Measurements from ENCODE around the gene TPK1.
"Not testable (repeated sequence)": the region's sequence is repeated elsewhere in the genome, so short reads cannot be mapped to it uniquely, and the experiment has no call there.

The TPK1 gene

DNA sequence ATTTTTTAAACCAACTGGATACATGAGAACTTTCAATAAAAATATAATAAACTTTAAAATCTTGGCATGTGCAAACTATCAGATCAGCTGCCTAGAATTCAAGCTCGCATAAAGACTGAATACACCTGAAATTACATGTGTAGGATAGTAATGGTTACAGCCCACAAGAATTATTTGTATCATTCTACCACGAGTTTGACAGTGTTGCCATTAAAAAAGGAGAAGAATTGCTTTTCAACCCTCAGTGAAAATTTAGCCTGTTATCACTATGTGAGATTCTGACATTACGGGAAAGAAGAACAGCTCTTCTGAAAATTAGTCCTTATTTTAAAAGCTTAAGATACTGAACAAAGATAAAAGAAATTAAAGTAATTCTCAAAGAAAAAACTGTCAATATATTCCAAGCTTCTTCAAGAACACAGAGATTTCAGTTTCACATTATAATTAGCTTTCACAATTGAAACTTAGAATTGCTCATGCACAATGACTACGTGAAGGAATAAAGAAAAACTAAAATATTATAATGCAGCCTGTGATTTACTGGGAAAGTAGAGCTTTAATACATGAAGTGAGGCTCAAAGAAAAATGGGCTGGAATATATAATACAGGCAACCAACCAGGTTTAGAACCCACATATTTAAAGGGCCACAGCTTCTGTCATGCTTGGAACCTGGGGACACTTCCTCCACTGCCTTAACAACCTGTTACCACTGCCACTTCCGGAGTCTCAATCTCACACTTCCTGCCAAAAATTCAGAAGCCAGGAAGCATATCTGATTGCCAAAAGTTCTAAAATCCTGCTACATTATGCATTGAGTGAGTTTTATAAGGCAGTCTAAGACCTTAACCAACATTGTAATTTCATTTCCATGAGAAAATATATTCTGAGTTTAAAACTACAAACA, 23.2 kb downstream of the TPK1 start:
- TF ChIP-seq ZNF274 (IDR thresholded peaks at IDR 0.05; ENCODE audit: low read depth, low read length) = no peak
- peak overlapping the region; percentile 28; the same call in 1 of the 2 replicates for H3K4me3 ChIP-seq (ENCODE audit: low read length)

DNA sequence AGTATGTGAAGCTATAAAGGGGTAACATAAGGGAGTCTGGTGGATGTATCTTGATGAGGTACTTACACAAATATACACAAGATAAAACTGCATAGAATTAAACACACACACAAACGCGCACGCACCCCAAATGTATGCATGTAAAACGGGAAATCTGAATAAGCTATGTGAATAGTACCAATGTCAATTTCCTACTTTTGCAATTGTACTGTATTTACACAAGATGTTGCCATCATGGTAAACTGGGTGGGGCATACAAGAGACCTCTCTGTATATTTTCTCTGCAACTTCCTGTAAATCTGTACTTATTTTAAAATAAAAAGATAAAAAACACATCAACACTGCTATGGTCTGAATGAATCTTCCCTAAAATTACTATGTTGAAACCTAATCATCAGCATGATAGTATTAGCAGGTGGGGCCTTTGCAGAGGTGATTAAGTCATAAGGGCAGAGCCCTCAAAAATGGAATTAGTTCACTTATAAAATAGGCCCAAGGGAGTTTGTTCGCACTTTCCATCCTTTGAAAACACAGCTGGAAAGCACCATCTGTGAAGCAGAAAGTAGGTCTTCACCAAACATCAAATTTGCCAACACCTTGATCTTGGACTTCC, 30.1 kb downstream of the TPK1 start:
- no peak for TF ChIP-seq ZNF274 (IDR thresholded peaks at IDR 0.05; ENCODE audit: low read depth, low read length)

DNA sequence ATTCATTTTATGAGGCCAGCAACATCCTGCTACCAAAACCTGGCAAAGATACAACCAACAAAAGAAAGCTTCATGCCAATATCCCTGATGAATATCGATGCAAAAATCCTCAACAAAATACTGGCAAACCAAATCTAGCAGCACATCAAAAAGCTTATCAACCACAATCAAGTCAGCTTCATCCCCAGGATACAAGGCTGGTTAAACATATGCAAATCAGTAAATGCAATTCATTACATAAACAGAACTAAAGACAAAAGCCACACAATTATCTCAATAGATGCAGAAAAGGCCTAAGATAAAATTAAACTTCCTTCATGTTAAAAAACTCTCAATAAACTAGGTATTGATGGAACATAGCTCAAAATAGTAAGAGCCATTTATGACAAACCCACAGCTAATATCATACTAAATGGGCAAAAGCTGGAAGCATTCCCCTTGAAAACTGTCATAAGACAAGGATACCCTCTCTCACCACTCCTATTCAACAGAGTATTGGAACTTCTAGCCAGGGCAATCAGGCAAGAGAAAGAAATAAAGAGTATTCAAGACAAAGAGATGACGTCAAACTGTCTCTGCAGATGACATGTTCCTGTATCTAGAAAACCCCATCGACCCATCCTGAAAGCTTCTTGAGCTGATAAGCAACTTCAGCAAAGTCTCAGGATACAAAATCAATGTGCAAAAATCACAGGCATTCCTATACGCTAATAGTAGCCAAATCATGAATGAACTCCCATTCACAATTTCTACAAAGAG, 35.0 kb downstream of the TPK1 start:
- not testable (repeated sequence) for H3K4me3 ChIP-seq (ENCODE audit: low read length)

More for the DNA sequence above, 30.1 kb downstream of the TPK1 start:
- no peak overlapping the region for H3K4me3 ChIP-seq (ENCODE audit: low read length)

DNA sequence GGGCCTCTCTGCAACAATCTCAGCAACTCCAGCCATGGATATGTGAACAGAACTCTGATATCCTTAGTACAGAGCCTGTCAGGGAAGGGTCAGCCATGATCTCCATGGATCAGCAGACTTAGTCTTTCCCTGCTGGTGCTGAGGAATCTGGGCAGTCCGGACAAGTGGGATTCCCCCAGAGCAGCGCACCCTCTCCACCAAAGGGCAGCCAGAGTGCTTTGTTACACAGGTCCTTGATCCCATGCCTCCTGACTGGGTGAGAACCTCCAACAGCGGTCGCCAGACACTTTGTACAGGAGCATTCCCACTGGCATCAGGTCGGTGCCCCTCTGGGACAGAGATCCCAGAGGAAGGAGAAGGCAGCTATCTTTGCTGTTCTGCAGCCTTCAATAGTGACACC, 38.9 kb downstream of the TPK1 start:
- H3K4me3 ChIP-seq (ENCODE audit: low read length) = no peak overlapping the region
- no peak for TF ChIP-seq ZNF274 (IDR thresholded peaks at IDR 0.05; ENCODE audit: low read depth, low read length)

DNA sequence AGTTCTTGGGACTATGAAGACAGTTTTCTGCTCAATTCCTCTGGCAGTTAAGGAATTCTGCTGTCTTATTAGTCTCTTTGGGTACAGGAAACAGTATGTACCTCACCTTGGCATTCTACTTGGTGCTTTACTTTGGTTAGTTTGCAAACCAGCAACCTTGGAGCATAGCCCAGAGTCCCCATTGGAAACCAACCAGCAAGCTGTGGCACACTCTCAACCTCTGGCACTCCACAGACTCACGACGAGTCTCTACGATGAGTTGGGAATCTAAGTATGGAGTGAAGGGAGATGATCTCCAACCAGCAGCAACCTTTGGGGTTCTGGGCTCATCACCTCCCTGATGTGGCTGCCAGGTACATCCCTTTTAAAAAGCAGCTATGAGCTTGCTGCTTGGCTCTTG, 43.8 kb downstream of the TPK1 start:
- no peak for TF ChIP-seq ZNF274 (IDR thresholded peaks at IDR 0.05; ENCODE audit: low read depth, low read length)
- no peak overlapping the region for H3K4me3 ChIP-seq (ENCODE audit: low read length)

DNA sequence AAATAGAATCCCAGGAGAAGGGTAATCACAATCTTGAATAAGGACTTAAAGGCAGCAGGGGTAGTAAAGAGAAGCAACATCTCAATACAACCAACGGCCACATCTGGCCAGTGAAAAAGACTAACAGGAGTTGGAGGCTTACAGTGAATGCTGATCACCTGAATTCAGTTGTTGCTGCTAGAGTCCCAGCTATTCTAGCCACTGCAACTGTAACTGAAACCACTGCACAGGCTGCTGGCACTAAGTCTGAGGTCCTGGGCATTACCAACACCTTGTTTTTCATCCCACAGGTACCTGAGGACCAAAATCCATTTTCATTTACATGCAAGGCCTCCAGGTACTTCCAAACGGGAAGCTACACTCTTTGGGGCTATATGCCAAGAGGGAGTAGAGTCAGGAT, 44.4 kb downstream of the TPK1 start:
- TF ChIP-seq ZNF274 (IDR thresholded peaks at IDR 0.05; ENCODE audit: low read depth, low read length) = no peak
- no peak overlapping the region for H3K4me3 ChIP-seq (ENCODE audit: low read length)

DNA sequence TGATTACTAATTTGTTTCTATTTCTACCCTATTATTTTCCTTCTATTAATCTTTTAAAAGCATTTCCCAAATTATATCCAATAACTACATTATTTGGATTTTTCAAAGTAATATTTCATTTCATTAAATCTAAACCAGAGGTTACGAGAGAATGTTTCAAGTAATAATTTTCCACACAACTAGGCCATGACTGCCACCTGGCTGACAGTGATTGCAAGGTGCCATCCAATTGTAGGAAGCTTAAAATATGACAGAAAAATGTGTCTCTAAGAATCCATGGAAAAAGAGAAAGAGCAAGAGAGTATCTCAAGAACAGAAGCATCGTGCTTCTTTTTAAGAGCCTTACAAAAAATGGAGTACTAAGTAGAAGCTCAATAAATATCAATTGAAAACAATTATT, 48.7 kb downstream of the TPK1 start:
- H3K4me3 ChIP-seq (ENCODE audit: low read length) = no peak overlapping the region
- no peak for TF ChIP-seq ZNF274 (IDR thresholded peaks at IDR 0.05; ENCODE audit: low read depth, low read length)

DNA sequence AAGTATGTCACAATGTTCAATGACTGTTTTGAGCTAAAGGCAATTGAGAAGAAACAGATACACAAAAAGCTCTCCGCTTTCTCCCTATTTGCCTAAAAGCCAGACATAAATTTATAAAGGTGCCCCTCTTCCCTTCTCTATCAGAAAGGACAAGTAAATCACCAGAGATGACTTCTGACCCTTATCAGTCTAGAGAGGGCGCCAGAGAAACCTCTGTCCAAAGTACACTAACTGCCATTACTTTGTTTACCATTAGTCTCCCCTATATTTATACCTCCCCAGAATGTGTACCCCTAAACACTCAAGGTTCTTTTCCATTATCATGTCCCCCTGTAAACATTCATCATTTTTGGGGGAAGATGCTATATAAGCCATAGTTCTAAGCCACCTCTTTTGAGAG, 49.3 kb downstream of the TPK1 start:
- no peak overlapping the region for H3K4me3 ChIP-seq (ENCODE audit: low read length)
- no peak for TF ChIP-seq ZNF274 (IDR thresholded peaks at IDR 0.05; ENCODE audit: low read depth, low read length)

DNA sequence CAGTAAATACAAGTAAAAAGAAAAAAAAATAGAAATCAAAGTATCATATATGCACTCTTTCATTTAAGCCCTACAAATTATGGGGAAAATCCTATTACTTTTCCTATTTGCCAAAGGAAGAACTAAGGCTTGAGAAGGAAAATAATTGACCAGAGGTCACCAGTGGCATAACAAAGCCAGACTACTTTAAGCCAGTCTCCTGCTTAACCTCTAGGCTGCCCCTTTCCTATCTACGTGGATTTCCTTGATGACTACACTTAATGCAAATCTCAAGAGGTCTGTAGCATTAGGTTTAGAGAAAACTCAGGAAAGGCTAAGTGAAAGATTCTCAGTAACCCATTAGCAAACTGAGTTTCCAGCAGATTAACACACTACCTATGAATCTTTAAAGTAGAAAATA, 49.8 kb downstream of the TPK1 start:
- TF ChIP-seq ZNF274 (IDR thresholded peaks at IDR 0.05; ENCODE audit: low read depth, low read length) = no peak
- H3K4me3 ChIP-seq (ENCODE audit: low read length) = no peak overlapping the region

DNA sequence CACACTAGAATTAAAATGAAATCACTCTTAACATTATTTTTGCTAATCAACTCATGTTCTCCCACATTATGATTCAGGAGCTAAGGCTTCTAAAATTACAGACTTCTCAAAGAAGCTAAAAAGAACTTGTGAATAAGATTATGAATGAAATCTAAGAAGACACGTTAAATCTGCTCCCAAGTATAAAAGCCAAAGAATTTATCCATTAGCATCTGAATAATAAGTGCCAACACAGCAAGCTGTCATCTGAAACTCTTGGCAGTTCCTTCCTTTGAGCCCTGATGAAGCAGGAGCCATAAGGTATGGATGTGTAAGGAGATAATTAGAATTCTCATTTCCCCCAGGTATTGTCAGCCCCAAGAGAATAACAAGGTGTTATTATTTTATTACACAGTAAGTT, 50.3 kb downstream of the TPK1 start:
- no peak overlapping the region for H3K4me3 ChIP-seq (ENCODE audit: low read length)
- no peak for TF ChIP-seq ZNF274 (IDR thresholded peaks at IDR 0.05; ENCODE audit: low read depth, low read length)

DNA sequence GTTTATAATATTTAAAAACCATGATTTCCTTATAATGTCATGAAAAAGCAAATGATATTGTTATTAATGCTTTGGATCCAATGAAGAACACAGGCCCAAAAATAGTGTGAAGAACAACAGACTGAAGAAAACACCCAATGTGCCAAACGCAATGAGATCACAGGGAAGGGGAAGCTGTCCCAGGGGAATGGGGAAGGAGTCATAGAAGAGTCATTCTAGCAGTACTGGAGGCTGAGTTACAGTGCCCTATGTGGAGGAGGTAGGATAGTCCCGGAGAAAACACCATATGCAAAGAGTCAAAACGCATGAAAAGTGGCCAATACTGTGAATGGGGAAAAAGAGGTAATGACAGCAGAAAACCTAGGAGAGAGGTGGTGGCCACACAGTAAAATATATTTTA, 50.9 kb downstream of the TPK1 start:
- H3K4me3 ChIP-seq (ENCODE audit: low read length) = no peak overlapping the region
- no peak for TF ChIP-seq ZNF274 (IDR thresholded peaks at IDR 0.05; ENCODE audit: low read depth, low read length)

DNA sequence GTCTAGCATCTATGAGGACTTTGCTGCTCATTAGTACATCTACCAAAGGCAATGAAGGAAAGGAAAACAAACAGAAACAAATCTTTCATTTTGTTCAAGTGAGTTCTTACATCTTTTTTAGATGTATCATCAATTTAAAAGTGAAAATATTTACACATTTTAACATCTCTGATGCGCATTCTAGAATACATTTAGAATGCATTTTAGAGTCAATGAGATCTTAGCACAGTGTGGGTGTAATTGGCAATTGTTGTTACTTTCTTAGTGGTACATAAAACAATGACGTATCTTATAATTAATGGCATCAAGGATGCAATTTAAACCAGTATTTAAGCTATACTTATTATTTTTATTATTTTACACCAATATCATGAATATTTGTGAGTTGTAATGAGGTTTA, 51.4 kb downstream of the TPK1 start:
- no peak for TF ChIP-seq ZNF274 (IDR thresholded peaks at IDR 0.05; ENCODE audit: low read depth, low read length)
- no peak overlapping the region for H3K4me3 ChIP-seq (ENCODE audit: low read length)

DNA sequence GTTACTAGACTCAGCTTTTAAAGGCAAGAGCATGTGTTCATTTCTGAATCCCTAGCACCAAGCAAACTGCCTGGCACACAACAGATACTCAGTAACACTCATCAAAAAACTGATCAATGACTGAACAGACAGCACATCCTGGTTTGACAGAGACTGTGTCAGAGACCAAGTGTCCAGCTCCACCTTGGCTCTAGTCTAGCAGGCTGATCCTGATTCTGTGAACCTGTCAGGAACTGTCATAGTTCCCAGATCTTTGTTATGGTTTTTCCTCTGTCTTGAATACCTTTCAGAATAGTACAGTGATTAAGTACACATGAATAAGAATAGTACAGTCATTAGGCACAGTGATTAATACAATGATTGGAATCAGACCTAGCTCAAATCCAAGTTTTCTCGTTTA, 53.0 kb downstream of the TPK1 start:
- no peak overlapping the region for H3K4me3 ChIP-seq (ENCODE audit: low read length)
- no peak for TF ChIP-seq ZNF274 (IDR thresholded peaks at IDR 0.05; ENCODE audit: low read depth, low read length)

DNA sequence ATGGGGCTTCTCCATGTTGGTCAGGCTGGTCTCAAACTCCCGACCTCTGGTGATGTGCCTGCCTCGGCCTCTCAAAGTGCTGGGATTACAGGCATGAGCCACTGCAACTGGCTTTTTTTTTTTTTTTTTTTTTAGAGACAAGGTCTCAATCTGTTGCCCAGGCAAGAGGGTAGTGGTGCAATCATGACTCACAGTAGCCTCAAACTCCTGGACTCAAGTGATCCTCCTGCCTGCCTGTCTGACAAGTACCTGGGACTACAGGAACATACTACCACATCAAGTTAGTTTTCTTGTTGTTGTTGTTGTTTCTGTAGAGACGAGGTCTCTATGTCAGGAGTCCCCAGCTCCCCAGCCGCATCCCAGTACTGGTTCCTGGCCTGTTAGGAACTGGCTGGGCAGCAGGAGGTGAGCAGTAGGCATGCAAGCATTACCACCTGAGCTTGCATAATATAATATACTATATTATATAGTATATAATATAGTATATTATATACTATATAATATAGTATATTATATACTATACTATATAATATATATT, 55.7 kb downstream of the TPK1 start:
- TF ChIP-seq ZNF274 (IDR thresholded peaks at IDR 0.05; ENCODE audit: low read depth, low read length) = no peak
- no peak overlapping the region for H3K4me3 ChIP-seq (ENCODE audit: low read length)

DNA sequence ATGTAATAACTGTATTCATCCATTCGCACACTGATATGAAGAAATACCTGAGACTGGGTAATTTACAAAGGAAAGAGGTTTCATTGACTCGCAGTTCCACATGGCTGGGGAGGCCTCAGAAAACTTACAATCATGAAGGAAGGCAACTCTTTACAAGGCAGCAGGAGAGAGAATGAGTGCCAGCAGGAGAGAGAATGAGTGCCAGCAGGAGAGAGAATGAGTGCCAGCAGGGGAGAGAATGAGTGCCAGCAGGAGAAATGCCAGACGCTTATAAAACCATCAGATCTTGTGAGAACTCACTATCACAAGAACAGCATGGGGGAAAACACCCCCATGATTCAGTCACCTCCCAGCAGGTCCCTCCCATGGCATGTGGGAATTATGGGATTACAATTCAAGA, 58.0 kb downstream of the TPK1 start:
- H3K4me3 ChIP-seq (ENCODE audit: low read length) = not testable (repeated sequence)
